ENCODE results near the gene GRHL3.

Gene GRHL3

DNA sequence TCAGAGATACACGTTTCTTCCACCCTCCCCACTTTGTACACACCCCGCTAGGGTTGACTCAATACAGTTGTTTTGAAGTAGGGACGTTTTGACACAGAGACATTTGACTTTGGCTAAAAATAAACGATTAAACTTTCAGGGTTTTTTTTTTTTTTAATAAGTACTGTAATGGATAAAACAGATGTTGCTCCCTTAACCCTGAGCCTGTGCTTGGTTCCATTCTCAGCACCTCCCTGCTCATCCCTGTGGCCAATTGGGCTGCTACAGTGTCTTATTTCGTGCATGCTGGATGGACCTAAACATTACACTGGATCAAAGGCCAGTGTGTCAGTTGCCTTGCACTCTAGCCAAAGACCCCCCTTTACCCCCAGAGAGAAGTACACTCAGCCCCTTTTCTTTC is 16.9 kb downstream of the GRHL3 start:
- Mint-ChIP-seq H3K9me3 (no peaks in the 10 kb centered on the region), H3K27ac (no peak overlapping the region), H3K36me3 (ENCODE audit: low read depth) (no peaks in the 10 kb centered on the region), H3K4me1 (ENCODE audit: low read depth) (peaks cover 2% of the 10 kb centered on the region), H3K27me3 (ENCODE audit: low read depth) (peaks cover 49% of the 10 kb centered on the region), H3K4me3 (no peak overlapping the region)

DNA sequence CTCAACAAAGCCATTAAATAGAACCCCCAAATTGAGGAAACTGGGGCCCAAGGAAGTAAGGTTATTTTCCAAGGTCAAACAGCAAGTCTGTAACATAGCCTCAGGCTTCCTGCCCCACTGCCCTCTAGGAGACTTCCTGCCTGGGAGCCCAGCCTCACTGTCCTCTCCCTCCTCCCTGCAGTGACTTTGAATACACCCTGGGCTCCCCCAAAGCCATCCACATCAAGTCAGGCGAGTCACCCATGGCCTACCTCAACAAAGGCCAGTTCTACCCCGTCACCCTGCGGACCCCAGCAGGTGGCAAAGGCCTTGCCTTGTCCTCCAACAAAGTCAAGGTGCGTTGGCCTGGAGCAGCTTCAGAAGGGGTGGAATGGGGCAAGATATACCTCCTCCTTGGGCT is 18.3 kb downstream of the GRHL3 start:
- H3K36me3 Mint-ChIP-seq (ENCODE audit: low read depth): no peaks in the 10 kb centered on the region
- peaks cover 37% of the 10 kb centered on the region for H3K27me3 Mint-ChIP-seq (ENCODE audit: low read depth)
- no peak overlapping the region for H3K27ac Mint-ChIP-seq
- H3K9me3 Mint-ChIP-seq: no peaks in the 10 kb centered on the region
- H3K4me1 Mint-ChIP-seq (ENCODE audit: low read depth): peaks cover 2% of the 10 kb centered on the region
- H3K4me3 Mint-ChIP-seq: no peak overlapping the region

DNA sequence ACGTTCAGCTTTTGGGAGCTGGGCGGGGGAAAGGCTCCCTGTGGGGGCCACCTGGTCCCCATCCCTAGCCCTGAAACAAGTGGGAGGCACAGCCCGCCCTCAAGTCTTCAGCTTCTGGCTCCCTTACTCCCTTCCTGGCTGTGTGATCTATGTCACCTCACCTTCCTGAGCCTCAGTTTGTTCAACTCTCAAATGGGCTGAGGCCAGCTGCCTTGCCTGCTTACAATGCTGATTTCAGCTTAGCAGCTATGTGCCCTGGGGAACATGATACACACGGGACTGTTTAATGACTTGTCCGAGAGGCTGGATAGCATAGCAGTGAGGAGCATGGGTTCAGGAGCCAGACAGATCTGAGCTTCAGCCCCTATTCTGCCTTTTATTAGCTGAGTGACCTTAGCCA is 19.3 kb downstream of the GRHL3 start:
- Mint-ChIP-seq H3K36me3 (ENCODE audit: low read depth) (no peaks in the 10 kb centered on the region), H3K27ac (no peak overlapping the region), H3K27me3 (ENCODE audit: low read depth) (peaks cover 34% of the 10 kb centered on the region), H3K4me1 (ENCODE audit: low read depth) (peaks cover 2% of the 10 kb centered on the region), H3K9me3 (no peaks in the 10 kb centered on the region), H3K4me3 (no peak overlapping the region)

DNA sequence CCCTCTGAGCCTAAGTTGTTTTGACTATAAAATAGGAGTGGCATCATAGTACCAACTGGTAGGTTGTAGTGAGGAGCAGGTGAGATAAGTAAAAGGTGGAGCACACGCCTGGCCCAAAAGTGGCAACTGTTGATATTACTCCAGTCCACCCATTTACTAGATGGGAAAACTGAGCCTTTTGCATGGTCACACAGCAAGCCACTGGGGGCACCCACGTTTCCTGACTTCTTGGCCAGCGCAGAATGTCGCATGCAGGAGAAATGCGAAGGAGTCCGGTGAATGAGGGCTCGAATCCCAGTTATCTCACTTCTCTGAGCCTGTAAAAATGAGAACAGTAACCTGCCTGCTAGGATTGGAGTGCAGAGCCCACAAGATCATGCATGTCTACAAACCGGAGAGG is 20.8 kb downstream of the GRHL3 start:
- H3K4me3 Mint-ChIP-seq: no peak overlapping the region

DNA sequence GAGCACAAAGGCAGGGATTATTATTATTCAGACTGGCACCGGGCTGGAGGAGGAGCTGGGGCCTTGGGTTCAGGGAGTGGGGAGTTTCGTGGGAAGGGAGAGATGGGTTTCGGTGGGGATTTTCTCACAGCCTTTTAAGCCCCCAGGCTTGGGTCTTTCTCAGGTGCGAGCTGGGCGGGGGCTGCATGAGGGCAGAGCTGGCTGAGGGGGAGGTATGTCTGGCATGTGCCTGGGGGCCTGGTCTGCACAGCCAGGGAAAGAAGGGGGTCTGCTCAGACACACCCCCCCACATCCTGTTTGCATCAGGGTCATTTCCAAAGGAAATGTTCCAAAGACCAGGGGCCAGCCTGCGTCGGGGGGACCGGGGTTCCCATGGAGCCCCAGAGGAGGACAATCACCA is 21.6 kb downstream of the GRHL3 start:
- Mint-ChIP-seq H3K4me1 (ENCODE audit: low read depth) (peaks cover 2% of the 10 kb centered on the region), H3K4me3 (no peak overlapping the region), H3K27ac (no peak overlapping the region), H3K36me3 (ENCODE audit: low read depth) (no peaks in the 10 kb centered on the region), H3K9me3 (no peaks in the 10 kb centered on the region), H3K27me3 (ENCODE audit: low read depth) (peaks cover 26% of the 10 kb centered on the region)

More for the DNA sequence above, 20.8 kb downstream of the GRHL3 start:
- H3K36me3 Mint-ChIP-seq (ENCODE audit: low read depth): no peaks in the 10 kb centered on the region
- H3K27me3 Mint-ChIP-seq (ENCODE audit: low read depth): peaks cover 28% of the 10 kb centered on the region
- H3K9me3 Mint-ChIP-seq: no peaks in the 10 kb centered on the region
- peaks cover 2% of the 10 kb centered on the region for H3K4me1 Mint-ChIP-seq (ENCODE audit: low read depth)
- no peak overlapping the region for H3K27ac Mint-ChIP-seq

DNA sequence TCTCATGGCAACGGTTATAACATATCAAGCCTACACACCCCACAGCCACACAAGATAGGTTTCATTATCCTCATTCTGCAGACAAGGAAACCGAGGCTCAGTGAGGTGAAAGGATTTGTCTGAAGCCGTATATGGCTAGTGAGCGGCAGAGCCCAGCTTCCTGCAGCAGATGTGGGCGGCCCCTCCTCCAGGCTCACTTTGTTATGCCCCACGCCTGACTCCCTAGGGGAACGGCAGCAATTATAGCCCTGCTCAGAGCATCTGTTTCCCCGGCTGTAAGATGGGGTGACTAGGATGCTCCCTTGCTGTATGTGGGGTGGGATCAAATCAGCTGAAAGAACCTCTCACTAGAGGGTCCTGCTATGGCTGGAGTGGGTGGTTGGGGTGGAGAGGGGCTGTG is 22.1 kb downstream of the GRHL3 start:
- peaks cover 22% of the 10 kb centered on the region for H3K27me3 Mint-ChIP-seq (ENCODE audit: low read depth)
- peaks cover 2% of the 10 kb centered on the region for H3K4me1 Mint-ChIP-seq (ENCODE audit: low read depth)

DNA sequence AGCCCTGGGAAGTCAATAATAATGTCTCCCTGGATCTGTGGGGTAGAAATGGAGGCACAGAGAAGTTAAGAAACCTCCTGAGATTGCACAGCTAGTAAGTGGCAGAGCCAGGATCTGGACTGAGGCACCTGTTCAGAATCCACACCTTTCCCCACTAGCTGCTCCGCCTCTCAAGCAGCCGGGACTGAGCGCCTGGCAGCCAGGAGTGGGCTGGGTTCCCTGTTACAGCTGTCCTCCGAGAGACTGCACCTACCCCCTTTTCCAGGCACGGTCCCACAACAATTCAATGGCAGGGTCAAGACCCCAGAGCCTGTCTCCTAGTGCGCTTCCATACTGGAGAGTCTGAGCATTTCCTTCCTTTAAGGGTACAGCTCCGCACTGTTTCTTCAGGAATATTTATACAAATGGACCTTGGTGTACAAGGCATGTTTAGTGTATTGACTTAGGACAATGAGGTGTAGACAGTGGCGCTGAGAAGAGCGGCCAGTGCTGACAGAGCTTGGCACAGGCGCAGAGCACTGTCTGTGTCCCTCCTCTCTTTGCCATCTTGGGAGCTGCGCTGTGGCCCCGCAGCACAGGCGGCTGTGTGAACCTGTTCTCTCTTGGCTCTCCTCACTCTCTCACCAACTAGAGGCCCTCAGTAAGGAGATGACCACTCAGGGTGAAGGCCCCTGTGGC is 24.4 kb downstream of the GRHL3 start:
- H3K27ac Mint-ChIP-seq: no peak overlapping the region
- no peaks in the 10 kb centered on the region for H3K9me3 Mint-ChIP-seq
- H3K4me1 Mint-ChIP-seq (ENCODE audit: low read depth): no peaks in the 10 kb centered on the region
- peaks cover 12% of the 10 kb centered on the region for H3K27me3 Mint-ChIP-seq (ENCODE audit: low read depth)
- no peaks in the 10 kb centered on the region for H3K36me3 Mint-ChIP-seq (ENCODE audit: low read depth)
- no peak overlapping the region for H3K4me3 Mint-ChIP-seq

More for the DNA sequence above, 22.1 kb downstream of the GRHL3 start:
- no peak overlapping the region for H3K27ac Mint-ChIP-seq
- H3K4me3 Mint-ChIP-seq: no peak overlapping the region
- no peaks in the 10 kb centered on the region for H3K9me3 Mint-ChIP-seq
- no peaks in the 10 kb centered on the region for H3K36me3 Mint-ChIP-seq (ENCODE audit: low read depth)

DNA sequence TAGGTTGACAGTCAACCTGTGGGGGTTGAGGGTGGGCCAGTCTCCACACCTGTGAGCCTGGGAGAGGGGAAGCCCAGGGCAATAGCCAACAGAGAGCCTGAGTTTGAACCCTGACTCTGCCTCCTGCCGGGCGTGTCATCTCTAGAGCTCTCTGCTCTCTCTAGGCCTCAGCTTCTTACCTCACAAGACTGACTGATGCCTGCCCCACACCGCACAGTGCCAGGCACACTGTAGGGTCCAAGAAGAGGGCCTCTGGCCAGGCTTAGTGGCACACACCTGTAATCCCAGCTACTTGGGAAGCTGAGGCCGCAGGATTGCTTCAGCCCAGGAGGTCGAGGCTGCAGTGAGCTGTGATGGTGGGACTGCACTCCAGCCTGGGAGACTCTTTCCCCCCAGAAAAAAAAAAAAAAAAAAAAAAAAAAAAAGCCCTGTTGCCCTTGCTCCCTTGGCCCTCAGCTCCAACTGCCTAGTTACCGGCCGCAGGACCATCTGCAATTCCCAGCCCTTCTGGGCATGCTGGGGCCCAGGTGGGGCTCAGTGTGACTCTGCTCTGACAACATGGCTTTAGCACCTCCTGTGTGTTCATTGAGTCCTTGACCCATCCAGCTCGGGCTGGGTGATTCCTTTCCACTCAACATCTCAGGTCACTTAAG is 25.1 kb downstream of the GRHL3 start:
- Mint-ChIP-seq H3K4me1 (ENCODE audit: low read depth) (no peaks in the 10 kb centered on the region), H3K27me3 (ENCODE audit: low read depth) (peaks cover 10% of the 10 kb centered on the region), H3K4me3 (no peak overlapping the region), H3K9me3 (no peaks in the 10 kb centered on the region), H3K36me3 (ENCODE audit: low read depth) (no peaks in the 10 kb centered on the region), H3K27ac (no peak overlapping the region)

DNA sequence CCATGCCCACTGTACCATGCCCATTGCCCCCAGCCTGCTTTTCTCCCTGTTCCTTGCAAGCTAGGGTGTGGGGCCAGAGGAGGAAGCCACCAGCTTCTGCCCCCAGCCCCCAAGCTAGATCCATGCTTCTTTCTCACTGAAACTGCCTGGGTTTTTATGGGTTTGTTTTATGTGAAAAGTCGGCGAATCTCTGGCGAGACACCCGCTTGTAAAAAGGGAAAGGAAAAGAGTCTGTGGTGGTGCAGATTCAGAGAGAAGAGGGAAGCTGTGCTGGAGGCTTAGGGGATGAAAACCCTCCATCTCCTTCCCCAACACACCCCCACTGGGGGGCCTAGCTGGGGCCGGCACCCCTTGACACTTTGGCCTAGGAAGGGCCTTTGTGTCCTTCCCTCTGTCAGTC is 26.2 kb downstream of the GRHL3 start:
- H3K4me1 Mint-ChIP-seq (ENCODE audit: low read depth): peaks cover 10% of the 10 kb centered on the region
- no peak overlapping the region for H3K27ac Mint-ChIP-seq
- H3K36me3 Mint-ChIP-seq (ENCODE audit: low read depth): no peaks in the 10 kb centered on the region

DNA sequence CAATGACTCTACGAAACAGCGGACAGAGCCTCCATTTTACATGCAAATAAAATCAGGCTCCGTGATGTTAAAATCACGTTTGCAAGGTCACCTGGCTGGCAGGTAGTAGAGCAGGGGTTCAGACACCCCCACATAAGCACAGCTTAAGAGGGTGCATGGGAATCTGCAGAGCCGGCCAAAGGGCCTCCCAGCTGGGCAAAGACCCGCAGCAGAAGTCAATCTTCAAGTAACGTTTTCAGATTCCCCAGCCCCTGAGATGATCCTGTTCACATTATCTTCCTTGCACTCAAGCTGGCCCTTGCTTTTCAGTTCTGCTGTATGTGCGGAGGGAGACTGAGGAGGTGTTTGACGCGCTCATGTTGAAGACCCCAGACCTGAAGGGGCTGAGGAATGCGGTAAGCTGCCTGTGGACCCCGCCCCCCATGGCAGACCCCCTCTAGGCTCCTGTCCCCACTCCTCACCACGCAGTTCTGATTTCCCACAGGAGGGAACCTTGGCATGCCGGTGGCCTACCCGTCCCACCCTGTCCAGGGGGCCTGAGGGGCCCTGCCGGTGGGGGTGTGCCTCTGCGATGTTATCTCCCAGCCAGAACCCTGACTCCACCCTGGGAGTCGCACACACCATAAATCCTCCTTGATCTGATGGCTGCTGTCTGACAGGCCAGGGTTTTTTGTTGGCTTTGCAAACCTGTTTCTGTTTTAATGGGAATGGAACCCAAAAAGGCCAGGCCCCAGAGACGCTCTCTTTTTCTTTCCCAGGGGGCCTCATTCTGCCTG is 28.2 kb downstream of the GRHL3 start:
- Mint-ChIP-seq H3K36me3 (ENCODE audit: low read depth) (no peaks in the 10 kb centered on the region), H3K9me3 (no peaks in the 10 kb centered on the region), H3K27ac (no peak overlapping the region), H3K27me3 (ENCODE audit: low read depth) (no peaks in the 10 kb centered on the region), H3K4me3 (no peak overlapping the region), H3K4me1 (ENCODE audit: low read depth) (peaks cover 28% of the 10 kb centered on the region)

More for the DNA sequence above, 26.2 kb downstream of the GRHL3 start:
- peaks cover 3% of the 10 kb centered on the region for H3K27me3 Mint-ChIP-seq (ENCODE audit: low read depth)
- no peak overlapping the region for H3K4me3 Mint-ChIP-seq
- no peaks in the 10 kb centered on the region for H3K9me3 Mint-ChIP-seq

DNA sequence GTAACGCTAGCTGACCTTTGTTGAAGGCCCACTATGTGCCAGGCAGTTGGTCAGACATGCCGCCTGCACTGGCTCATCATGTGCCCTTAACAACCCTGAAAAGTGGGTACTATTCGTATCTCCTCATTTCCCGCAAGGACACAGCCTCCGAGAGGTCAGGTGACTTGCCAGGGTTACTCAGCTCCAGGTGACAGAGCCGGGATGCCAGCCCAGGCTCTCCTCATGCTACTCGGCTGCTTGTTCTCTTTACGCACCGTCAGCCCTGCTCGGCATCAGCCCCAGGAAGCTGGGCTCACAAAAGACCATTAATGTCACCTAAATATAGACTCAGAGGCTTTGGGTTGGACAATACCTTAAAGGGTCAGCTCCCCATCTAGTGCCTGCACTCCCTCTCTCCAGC is 29.0 kb downstream of the GRHL3 start:
- Mint-ChIP-seq H3K27me3 (ENCODE audit: low read depth) (no peaks in the 10 kb centered on the region), H3K9me3 (no peaks in the 10 kb centered on the region), H3K4me1 (ENCODE audit: low read depth) (peaks cover 34% of the 10 kb centered on the region), H3K4me3 (no peak overlapping the region), H3K36me3 (ENCODE audit: low read depth) (no peaks in the 10 kb centered on the region), H3K27ac (no peak overlapping the region)

DNA sequence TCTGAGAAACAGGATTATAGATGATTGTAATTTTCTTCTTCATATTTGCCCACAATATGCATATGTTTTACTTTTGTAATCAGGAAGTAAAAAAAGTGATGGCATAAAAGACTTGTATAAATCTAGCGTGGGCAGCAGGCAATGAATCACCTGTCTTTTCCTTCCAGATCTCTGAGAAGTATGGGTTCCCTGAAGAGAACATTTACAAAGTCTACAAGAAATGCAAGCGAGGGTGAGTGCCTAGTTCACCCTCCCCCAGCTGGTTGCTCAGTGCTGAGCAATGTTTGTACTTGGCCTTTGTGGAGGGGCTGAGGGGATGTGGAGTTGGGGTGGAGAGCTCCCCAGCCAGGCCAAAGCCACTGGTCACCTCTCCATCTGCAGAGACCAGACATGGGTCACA is 30.7 kb downstream of the GRHL3 start:
- H3K4me1 Mint-ChIP-seq (ENCODE audit: low read depth): peaks cover 34% of the 10 kb centered on the region
- H3K27ac Mint-ChIP-seq: peak overlapping the region; percentile 77
- peak overlapping the region; percentile 44 for H3K4me3 Mint-ChIP-seq
- no peaks in the 10 kb centered on the region for H3K9me3 Mint-ChIP-seq
- H3K36me3 Mint-ChIP-seq (ENCODE audit: low read depth): no peaks in the 10 kb centered on the region
- H3K27me3 Mint-ChIP-seq (ENCODE audit: low read depth): no peaks in the 10 kb centered on the region

DNA sequence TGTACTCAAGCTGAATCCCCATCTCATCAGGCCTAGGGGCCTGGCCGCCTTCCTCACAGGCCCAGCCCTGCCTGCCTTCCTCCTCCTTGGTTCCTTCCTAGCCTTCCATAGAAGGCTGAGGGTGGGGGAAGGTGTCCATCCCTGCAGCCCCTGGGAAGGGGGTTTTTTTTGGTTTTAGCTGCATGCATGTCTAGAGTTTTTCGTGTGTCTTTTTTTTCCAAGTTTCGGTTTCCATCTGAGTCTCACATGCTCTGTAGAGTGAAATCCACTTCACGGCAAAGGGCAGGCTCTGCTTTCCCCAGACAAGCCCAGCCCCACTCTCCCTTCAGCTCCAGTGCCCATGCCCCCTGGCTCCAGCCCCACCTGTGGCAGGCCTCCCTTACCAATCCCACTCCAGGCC is 32.1 kb downstream of the GRHL3 start:
- H3K36me3 Mint-ChIP-seq (ENCODE audit: low read depth): no peaks in the 10 kb centered on the region
- no peaks in the 10 kb centered on the region for H3K9me3 Mint-ChIP-seq
- no peaks in the 10 kb centered on the region for H3K27me3 Mint-ChIP-seq (ENCODE audit: low read depth)
- peak overlapping the region; percentile 63 for H3K4me3 Mint-ChIP-seq
- peaks cover 34% of the 10 kb centered on the region for H3K4me1 Mint-ChIP-seq (ENCODE audit: low read depth)
- peak overlapping the region; percentile 87 for H3K27ac Mint-ChIP-seq

DNA sequence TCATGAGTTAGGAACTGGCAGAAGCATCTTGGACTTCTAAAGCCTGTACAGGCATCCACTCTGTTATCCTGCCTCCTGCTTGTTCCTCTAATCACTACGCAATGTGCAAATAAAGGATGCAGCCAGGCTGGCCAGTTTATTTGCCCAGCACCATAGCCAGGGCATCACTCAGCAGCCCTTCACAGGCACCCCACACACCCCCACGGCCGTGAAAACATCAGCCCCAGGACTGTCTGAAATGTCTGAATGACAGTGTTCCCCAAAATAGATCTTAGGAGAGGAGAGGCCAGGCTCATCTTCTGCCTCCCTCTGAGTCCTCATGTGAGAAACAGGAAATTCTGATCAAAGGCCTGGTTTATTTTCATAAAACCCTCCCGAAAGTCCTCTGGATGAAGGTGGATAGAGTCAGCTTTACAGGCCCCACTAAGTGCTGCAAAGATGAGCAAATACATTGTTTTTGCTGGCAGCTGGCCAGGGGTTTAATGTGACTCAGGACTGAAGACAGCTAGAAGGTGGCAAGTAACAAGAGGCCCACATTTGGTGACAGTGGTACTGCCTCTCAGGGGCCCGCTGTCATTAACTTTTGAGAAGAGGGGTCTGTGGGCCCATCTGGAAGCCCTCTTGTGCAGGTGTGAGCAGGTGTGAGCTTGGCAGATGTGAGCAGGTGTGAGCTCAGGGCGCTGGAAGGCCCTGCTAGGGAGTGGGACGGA is 32.9 kb downstream of the GRHL3 start:
- H3K36me3 Mint-ChIP-seq (ENCODE audit: low read depth): no peaks in the 10 kb centered on the region
- no peaks in the 10 kb centered on the region for H3K27me3 Mint-ChIP-seq (ENCODE audit: low read depth)
- H3K9me3 Mint-ChIP-seq: no peaks in the 10 kb centered on the region
- H3K4me3 Mint-ChIP-seq: no peak overlapping the region
- peaks cover 34% of the 10 kb centered on the region for H3K4me1 Mint-ChIP-seq (ENCODE audit: low read depth)
- H3K27ac Mint-ChIP-seq: peak overlapping the region; percentile 63

All from T-helper 1 cell treated with Interleukin-12 subunit alpha and Interleukin-12 subunit beta and Interleukin-4 antibody, amounts not matched to agents 30 μg/mL and 1 μg/mL, for 36 hours (primary cell).